KG1 (cell line): ENCODE data around the gene PROM1.
A peak's percentile ranks its signal among the peaks of the same experiment; 100 is the strongest.

Experiments
- DNase-seq: peaks from one replicate; lab custom pipeline; 2025; lab: John Stamatoyannopoulos, UW

The PROM1 gene

GRCh38 chr4:16062601-16063000 is 21.2 kb downstream of the PROM1 start:
- DNase-seq: no peak

- no peak for DNase-seq
Observed at GRCh38 chr4:16056681-16057385, 27.0 kb downstream of the PROM1 start.

GRCh38 chr4:16055873-16056272 is 27.9 kb downstream of the PROM1 start:
- no peak for DNase-seq

- DNase-seq: no peak
Observed at GRCh38 chr4:16055471-16055870, 28.4 kb downstream of the PROM1 start.

- no peak for DNase-seq
Observed at GRCh38 chr4:16052939-16053338, 30.9 kb downstream of the PROM1 start.

GRCh38 chr4:16051980-16052379 is 31.8 kb downstream of the PROM1 start:
- DNase-seq: no peak

GRCh38 chr4:16051132-16051531 is 32.7 kb downstream of the PROM1 start:
- no peak for DNase-seq

- no peak for DNase-seq
Observed at GRCh38 chr4:16050669-16051068, 33.2 kb downstream of the PROM1 start.

GRCh38 chr4:16048619-16049419 is 35.0 kb downstream of the PROM1 start:
- no peak for DNase-seq

- DNase-seq: no peak
Observed at GRCh38 chr4:16045687-16046086, 38.1 kb downstream of the PROM1 start.

- DNase-seq: no peak
Observed at GRCh38 chr4:16043642-16044498, 40.0 kb downstream of the PROM1 start.

GRCh38 chr4:16039139-16039538 is 44.7 kb downstream of the PROM1 start:
- no peak for DNase-seq

- DNase-seq: no peak
Observed at GRCh38 chr4:16037901-16038300, 45.9 kb downstream of the PROM1 start.

GRCh38 chr4:16035843-16036242 is 48.0 kb downstream of the PROM1 start:
- no peak for DNase-seq

- no peak for DNase-seq
Observed at GRCh38 chr4:16034010-16034748, 49.6 kb downstream of the PROM1 start.

GRCh38 chr4:16032396-16032770 is 51.4 kb downstream of the PROM1 start:
- DNase-seq: no peak

GRCh38 chr4:16031546-16032395 is 52.1 kb downstream of the PROM1 start:
- peak; percentile 78 for DNase-seq

- DNase-seq: no peak
Observed at GRCh38 chr4:16029886-16030285, 53.9 kb downstream of the PROM1 start.

- DNase-seq: no peak
Observed at GRCh38 chr4:16029262-16029661, 54.6 kb downstream of the PROM1 start.

GRCh38 chr4:16027626-16028025 is 56.2 kb downstream of the PROM1 start:
- no peak for DNase-seq

- DNase-seq: no peak
Observed at GRCh38 chr4:16027114-16027513, 56.7 kb downstream of the PROM1 start.
